ENCODE data around the gene TMEM115. TPM values are rescaled to one million over a fixed set of nuclear protein-coding genes. Genes with fewer than 3 reads are reported as not detected.

TMEM115 gene
- total and polyA plus RNA-seq, 10 of the 15 experiments (the other 5 are each of a cell fraction or from before 2014, with no cell fraction given) = 1.9 to 18.7 (median 13.2) TPM

DNA sequence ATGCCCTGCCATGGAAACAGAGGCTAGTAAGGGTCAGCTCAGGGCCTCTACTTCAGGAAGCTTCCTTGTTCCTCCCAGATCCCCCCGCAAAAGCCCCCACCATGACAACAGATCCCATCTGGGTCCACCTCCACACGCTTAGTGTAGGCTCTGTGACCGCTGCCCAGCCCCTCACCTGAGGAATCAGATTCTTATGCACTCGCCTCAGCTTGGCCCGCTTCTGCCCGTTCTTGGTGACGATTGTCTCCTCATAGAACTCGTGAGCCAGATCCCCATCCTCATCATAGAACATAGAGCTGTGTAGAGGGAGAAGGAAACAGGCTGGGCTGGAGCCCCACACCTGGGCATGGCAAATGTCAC lies 33.2 kb downstream of the TMEM115 start:
- no peak for FAIRE-seq
- DNase-seq (ENCODE audit: low read depth, low spot score) = no peak
- RAD21 ChIA-PET (ENCODE audit: unreplicated experiment) = interaction anchor here (3.4 kb wide), 1 partner anchor 11 kb away, joined by 21 read pairs; no protein-coding TSS in a partner anchor
- H3K4me1 ChIP-seq (ENCODE audit: control insufficient read depth, insufficient read depth, low read length) = peaks cover 8% of the 10 kb centered on the region
- H2AFZ ChIP-seq (ENCODE audit: control insufficient read depth, low read depth, low read length) = no peak overlapping the region
- CTCF ChIA-PET = interaction anchor here (0.7 to 0.9 kb wide), 3 partner anchors 19 to 123 kb away, joined by 3 to 5 read pairs (median 4); partner anchors contain the start of genes HYAL3 and NAA80
- no peak overlapping the region for H3K4me2 ChIP-seq (ENCODE audit: control insufficient read depth, insufficient read depth)
- no peaks in the 10 kb centered on the region for H4K20me1 ChIP-seq (ENCODE audit: control insufficient read depth, insufficient read depth)
- H3K9ac ChIP-seq (ENCODE audit: control insufficient read depth, insufficient read depth, low read length) = no peak overlapping the region
- no peak overlapping the region for H3K4me3 ChIP-seq
- 81% methylated on average over 8 of the region's 8 CpGs for WGBS (ENCODE audit: insufficient coverage, insufficient replicate concordance, low lambda C conversion rate, missing lambda C conversion rate)
- no peak overlapping the region for H3K27ac ChIP-seq (ENCODE audit: control insufficient read depth, insufficient read depth)
- H3K36me3 ChIP-seq (ENCODE audit: control insufficient read depth in 2 of 2, insufficient read depth in 2 of 2, low read length in 1 of 2) = peaks cover 12 to 16% of the 10 kb centered on the region in 2 experiments
- ATAC-seq = no peak
- BruUV-seq (replicated peaks) = no TSS peak
- SMC1A ChIA-PET (ENCODE audit: uncharacterized antibody, unreplicated experiment) = no interaction called here
- no peaks in the 10 kb centered on the region for H3K9me3 ChIP-seq (replicated peaks; ENCODE audit: control insufficient read depth, insufficient read depth, low read length)
- intact Hi-C loops (cut with micrococcal nuclease; ENCODE audit: unreplicated experiment) = no loop called here
- POLR2A ChIA-PET = interaction anchor here (3.0 kb wide), 1 partner anchor 11 kb away, joined by 58 read pairs; no protein-coding TSS in a partner anchor
- no peaks in the 10 kb centered on the region for H3K27me3 ChIP-seq (replicated peaks in 1 of 2; ENCODE audit: control insufficient read depth in 2 of 2, insufficient read depth in 2 of 2, low read length in 1 of 2)
- peaks cover 14% of the 10 kb centered on the region for H3K79me2 ChIP-seq (ENCODE audit: control insufficient read depth, insufficient read depth, low read length)
- in situ Hi-C loops (cut with MboI) = no loop called here
- no peak for TF ChIP-seq EP300 (IDR thresholded peaks at IDR 0.05; ENCODE audit: borderline replicate concordance in 1 of 2, control insufficient read depth in 1 of 2, low read depth in 2 of 2, low read length in 2 of 2)
- TF ChIP-seq POLR2AphosphoS5 (IDR thresholded peaks at IDR 0.05; ENCODE audit: low read length) = no peak
- TF ChIP-seq CHD2 (IDR thresholded peaks at IDR 0.05; ENCODE audit: borderline replicate concordance, low read depth, low read length) = no peak
- TF ChIP-seq, protein P1, sequence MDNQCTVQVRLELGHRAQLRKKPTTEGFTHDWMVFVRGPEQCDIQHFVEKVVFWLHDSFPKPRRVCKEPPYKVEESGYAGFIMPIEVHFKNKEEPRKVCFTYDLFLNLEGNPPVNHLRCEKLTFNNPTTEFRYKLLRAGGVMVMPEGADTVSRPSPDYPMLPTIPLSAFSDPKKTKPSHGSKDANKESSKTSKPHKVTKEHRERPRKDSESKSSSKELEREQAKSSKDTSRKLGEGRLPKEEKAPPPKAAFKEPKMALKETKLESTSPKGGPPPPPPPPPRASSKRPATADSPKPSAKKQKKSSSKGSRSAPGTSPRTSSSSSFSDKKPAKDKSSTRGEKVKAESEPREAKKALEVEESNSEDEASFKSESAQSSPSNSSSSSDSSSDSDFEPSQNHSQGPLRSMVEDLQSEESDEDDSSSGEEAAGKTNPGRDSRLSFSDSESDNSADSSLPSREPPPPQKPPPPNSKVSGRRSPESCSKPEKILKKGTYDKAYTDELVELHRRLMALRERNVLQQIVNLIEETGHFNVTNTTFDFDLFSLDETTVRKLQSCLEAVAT (IDR thresholded peaks at IDR 0.05) = no peak
- no peak for TF ChIP-seq ZBED1 (IDR thresholded peaks at IDR 0.05; ENCODE audit: borderline replicate concordance)
- no peak for TF ChIP-seq TBL1XR1 (IDR thresholded peaks at IDR 0.05; ENCODE audit: low read depth, low read length)
- TF ChIP-seq, protein P2, sequence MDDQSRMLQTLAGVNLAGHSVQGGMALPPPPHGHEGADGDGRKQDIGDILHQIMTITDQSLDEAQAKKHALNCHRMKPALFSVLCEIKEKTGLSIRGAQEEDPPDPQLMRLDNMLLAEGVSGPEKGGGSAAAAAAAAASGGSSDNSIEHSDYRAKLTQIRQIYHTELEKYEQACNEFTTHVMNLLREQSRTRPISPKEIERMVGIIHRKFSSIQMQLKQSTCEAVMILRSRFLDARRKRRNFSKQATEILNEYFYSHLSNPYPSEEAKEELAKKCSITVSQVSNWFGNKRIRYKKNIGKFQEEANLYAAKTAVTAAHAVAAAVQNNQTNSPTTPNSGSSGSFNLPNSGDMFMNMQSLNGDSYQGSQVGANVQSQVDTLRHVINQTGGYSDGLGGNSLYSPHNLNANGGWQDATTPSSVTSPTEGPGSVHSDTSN (IDR thresholded peaks at IDR 0.05; ENCODE audit: insufficient replicate concordance, low read depth, low read length) = no peak
- TF ChIP-seq, protein P3, sequence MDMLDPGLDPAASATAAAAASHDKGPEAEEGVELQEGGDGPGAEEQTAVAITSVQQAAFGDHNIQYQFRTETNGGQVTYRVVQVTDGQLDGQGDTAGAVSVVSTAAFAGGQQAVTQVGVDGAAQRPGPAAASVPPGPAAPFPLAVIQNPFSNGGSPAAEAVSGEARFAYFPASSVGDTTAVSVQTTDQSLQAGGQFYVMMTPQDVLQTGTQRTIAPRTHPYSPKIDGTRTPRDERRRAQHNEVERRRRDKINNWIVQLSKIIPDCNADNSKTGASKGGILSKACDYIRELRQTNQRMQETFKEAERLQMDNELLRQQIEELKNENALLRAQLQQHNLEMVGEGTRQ (IDR thresholded peaks at IDR 0.05; ENCODE audit: borderline replicate concordance, low read depth, low read length) = no peak
- TF ChIP-seq, protein P4, sequence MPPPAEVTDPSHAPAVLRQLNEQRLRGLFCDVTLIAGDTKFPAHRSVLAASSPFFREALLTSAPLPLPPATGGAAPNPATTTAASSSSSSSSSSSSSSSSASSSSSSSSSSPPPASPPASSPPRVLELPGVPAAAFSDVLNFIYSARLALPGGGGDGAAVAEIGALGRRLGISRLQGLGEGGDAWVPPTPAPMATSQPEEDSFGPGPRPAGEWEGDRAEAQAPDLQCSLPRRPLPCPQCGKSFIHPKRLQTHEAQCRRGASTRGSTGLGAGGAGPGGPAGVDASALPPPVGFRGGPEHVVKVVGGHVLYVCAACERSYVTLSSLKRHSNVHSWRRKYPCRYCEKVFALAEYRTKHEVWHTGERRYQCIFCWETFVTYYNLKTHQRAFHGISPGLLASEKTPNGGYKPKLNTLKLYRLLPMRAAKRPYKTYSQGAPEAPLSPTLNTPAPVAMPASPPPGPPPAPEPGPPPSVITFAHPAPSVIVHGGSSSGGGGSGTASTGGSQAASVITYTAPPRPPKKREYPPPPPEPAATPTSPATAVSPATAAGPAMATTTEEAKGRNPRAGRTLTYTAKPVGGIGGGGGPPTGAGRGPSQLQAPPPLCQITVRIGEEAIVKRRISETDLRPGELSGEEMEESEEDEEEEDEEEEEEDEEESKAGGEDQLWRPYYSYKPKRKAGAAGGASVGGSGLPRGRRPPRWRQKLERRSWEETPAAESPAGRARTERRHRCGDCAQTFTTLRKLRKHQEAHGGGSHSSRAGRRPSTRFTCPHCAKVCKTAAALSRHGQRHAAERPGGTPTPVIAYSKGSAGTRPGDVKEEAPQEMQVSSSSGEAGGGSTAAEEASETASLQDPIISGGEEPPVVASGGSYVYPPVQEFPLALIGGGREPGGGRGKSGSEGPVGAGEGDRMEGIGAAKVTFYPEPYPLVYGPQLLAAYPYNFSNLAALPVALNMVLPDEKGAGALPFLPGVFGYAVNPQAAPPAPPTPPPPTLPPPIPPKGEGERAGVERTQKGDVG (CRISPR knock-in tag; IDR thresholded peaks at IDR 0.05) = no peak
- no peak for TF ChIP-seq POU2F2 (IDR thresholded peaks at IDR 0.05; ENCODE audit: borderline replicate concordance, low read depth, low read length)
- TF ChIP-seq, protein P5, sequence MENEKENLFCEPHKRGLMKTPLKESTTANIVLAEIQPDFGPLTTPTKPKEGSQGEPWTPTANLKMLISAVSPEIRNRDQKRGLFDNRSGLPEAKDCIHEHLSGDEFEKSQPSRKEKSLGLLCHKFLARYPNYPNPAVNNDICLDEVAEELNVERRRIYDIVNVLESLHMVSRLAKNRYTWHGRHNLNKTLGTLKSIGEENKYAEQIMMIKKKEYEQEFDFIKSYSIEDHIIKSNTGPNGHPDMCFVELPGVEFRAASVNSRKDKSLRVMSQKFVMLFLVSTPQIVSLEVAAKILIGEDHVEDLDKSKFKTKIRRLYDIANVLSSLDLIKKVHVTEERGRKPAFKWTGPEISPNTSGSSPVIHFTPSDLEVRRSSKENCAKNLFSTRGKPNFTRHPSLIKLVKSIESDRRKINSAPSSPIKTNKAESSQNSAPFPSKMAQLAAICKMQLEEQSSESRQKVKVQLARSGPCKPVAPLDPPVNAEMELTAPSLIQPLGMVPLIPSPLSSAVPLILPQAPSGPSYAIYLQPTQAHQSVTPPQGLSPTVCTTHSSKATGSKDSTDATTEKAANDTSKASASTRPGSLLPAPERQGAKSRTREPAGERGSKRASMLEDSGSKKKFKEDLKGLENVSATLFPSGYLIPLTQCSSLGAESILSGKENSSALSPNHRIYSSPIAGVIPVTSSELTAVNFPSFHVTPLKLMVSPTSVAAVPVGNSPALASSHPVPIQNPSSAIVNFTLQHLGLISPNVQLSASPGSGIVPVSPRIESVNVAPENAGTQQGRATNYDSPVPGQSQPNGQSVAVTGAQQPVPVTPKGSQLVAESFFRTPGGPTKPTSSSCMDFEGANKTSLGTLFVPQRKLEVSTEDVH (IDR thresholded peaks at IDR 0.05; ENCODE audit: low read depth, partially characterized antibody) = no peak
- TF ChIP-seq HDGF (IDR thresholded peaks at IDR 0.05) = no peak
- no peak for TF ChIP-seq PAX8 (IDR thresholded peaks at IDR 0.05)
- TF ChIP-seq BACH1 (IDR thresholded peaks at IDR 0.05; ENCODE audit: borderline replicate concordance) = no peak
- no peak for TF ChIP-seq POLR2AphosphoS2 (IDR thresholded peaks at IDR 0.05; ENCODE audit: low read depth, low read length)
